NCI-H2107 treated with DMSO at 0.1 percent for 48 hours (cell line): ENCODE data around the gene SLC20A1.
"Not testable (repeated sequence)": the region's sequence is repeated elsewhere in the genome, so short reads cannot be mapped to it uniquely, and the experiment has no call there.

Source experiments
- DNase-seq: peaks from one replicate; lab custom pipeline; 2025; ENCODE audit not compliant: unreplicated experiment; lab: John Stamatoyannopoulos, UW

The SLC20A1 gene

GRCh38 chr2:112644155-112644932 lies 1.4 kb upstream of the SLC20A1 start:
- DNase-seq: no peak

DNA sequence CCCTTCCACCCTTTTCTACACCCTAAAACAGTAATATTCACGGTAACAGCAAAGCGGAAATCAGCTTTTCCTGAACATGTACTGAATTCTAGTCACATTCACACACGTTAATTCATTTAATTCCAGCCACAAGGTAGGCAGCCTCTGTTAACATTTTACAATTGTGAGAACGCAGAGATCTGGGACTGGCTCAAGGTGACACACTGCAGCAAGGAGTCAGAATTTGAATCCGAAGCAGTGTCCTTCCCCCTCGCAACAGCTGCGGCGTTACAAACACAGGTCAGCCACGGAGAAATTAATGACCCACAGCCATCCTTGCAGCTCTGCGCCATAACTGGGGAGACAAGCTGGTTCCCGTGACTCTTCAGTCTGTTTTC lies 818 bp upstream of the SLC20A1 start:
- no peak for DNase-seq

DNA sequence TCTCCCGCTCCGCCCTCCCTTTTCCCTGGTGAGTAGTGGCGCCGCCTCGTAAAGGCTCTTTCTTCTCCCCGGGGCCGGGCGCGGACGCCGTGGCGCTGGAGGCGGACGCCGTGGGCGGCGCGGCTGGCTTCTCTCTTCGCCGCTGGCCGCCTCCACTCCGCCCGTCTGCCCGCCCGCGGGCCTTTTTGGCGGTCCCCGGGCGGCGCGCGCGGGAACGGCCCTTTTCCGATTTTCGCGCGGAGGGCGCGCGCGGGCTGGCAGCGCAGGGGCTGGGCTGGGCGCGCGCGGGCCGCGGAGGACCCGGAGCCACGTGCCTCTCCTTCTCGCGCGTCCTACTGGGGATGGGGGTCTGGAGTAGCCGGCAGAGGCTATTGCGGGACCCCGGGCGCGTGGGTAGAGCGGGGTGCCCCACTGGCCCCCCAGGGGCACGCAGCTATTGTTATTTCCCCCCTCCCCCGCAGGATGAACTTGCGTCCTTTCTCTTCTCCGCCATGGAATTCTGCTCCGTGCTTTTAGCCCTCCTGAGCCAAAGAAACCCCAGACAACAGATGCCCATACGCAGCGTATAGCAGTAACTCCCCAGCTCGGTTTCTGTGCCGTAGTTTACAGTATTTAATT lies 472 bp downstream of the SLC20A1 start:
- DNase-seq: no peak

GRCh38 chr2:112646791-112647689 lies 1.3 kb downstream of the SLC20A1 start:
- DNase-seq: no peak

DNA sequence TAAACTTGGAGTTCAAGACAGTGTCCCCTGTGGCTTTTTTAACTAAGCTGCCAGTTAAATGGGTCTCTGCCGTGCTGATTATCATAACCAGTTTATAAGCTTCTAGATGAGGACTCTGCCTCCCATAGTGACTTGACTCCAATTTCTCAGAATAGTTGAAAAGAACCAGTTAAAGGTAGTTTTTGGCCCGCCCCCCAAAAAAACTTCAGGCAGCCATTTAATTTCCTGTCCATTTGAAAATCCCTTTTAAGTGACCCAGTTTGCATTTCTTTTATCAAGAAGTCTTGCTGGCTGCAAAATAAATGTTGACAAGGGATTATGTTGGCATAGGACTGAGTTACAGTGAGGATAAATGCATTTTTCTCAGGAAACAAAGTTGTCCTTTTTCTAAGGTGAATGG lies 2.3 kb downstream of the SLC20A1 start:
- DNase-seq: no peak

DNA sequence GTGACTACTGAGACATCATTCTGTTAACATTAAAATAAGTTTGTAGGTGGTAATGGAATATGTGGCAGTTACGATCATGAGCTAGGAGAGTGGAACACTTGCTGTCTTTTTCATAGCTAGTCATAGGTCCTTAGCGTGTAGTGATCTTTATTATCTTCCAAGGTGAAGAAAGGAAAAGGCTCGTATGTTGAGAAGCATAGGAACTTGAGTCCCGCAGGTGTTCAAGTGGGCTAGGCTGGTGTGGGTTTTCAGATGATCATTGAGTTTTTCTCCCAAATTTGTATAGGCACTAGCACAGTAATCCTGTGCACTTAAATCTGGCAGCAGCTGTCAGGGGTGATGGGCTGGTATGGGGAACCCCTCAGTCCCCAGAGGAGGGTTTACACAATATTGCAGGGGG lies 10.9 kb downstream of the SLC20A1 start:
- no peak for DNase-seq

GRCh38 chr2:112658301-112658700 lies 12.6 kb downstream of the SLC20A1 start:
- no peak for DNase-seq

GRCh38 chr2:112658839-112659667 lies 13.3 kb downstream of the SLC20A1 start:
- DNase-seq: no peak

DNA sequence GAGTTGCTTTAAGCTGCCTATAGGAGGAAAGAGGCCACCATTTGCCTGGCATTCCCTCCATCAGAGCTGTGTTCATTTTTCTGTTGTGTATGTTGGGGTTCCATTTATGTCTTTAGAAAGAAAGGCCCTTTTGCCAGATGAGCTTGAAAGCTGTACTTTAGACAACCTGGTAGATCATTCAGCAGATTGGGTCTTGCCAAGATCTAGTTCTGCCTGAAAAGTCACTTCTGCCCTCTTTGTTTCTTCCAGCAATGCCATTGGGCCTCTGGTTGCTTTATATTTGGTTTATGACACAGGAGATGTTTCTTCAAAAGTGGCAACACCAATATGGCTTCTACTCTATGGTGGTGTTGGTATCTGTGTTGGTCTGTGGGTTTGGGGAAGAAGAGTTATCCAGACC lies 14.4 kb downstream of the SLC20A1 start:
- DNase-seq: no peak

- no peak for DNase-seq
Observed at GRCh38 chr2:112661656-112662305, 16.0 kb downstream of the SLC20A1 start.

DNA sequence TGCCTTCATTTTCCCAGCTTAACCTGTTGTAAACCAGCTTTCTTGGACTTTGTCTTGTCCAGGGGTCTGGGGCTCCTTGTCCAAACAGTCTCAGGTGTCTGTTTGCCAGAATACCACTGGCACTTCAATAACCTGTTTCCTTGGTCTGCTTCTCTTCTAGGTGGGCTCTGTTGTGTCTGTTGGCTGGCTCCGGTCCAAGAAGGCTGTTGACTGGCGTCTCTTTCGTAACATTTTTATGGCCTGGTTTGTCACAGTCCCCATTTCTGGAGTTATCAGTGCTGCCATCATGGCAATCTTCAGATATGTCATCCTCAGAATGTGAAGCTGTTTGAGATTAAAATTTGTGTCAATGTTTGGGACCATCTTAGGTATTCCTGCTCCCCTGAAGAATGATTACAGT lies 17.0 kb downstream of the SLC20A1 start:
- no peak for DNase-seq

GRCh38 chr2:112664689-112665088 lies 18.9 kb downstream of the SLC20A1 start:
- no peak for DNase-seq

DNA sequence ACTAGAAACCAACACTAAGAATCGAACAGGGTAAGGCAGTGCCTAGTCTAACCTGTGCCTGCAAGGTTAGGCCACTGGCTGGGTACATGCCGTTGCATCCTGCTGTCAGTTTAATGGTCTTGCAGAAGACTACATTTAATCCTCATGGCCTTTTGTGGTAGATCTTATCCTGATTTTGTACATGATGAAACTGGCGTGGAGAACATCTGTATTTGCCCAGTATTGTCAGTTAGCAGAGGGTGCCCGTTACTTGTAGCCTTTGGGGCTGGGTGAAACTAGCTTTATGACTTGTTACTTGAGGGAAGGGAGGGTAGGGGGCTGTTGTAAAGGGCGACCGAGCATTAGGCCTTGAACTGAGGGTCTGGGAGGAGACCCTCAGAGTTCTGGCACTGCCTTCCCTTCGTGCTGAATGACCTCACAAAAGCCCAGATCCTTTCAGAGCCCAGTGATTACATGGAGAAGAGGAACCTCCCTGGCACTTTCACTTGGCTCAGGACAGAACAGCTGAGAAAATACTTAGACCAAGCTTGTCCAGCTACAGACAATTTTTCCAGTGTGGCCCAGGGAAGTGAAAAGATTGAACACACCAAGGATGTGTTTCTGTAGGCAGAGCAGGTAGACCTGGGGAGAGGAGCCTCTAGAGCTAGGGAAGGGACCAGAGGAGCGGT lies 19.5 kb downstream of the SLC20A1 start:
- no peak for DNase-seq

DNA sequence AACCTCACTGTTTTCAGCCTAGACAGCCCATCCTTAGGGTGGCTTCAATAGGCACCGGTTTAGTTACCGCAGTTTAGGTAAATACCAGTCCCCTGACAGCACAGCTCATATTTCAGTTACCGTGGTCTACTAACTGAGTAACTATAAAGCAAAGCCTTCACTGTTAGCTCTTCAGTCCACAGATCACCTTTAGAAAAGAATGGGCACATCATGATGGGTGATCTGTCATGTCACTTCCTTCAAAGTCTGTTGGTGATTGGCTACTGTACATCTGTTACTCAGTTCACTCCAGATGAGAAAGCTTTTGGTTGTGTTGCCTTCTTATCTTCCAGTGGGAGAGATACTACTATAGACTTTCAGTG lies 21.0 kb downstream of the SLC20A1 start:
- DNase-seq: peak; percentile 46

DNA sequence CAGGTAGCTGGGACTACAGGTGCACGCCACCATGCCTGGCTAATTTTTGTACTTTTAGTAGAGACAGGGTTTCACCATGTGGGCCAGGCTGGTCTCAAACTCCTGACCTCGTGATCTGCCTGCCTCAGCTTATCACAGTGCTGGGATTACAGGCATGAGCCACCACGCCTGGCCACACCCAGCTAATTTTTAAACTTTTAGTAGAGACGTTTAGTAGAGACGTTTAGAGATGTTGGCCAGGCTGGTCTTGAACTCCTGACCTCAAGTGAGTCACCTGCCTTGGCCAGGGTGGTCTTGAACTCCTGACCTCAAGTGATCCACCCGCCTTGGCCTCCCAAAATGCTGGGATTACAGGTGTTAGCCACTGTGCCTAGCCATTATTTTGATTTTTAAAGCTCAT lies 21.8 kb downstream of the SLC20A1 start:
- DNase-seq: not testable (repeated sequence)

- no peak for DNase-seq
Observed at GRCh38 chr2:112669667-112670066, 23.9 kb downstream of the SLC20A1 start.

- no peak for DNase-seq
Observed at GRCh38 chr2:112670252-112671022, 24.7 kb downstream of the SLC20A1 start.

GRCh38 chr2:112671801-112672200 lies 26.1 kb downstream of the SLC20A1 start:
- no peak for DNase-seq

GRCh38 chr2:112673008-112673407 lies 27.3 kb downstream of the SLC20A1 start:
- DNase-seq: no peak
